HEK293T (cell line): ENCODE measurements around the gene SERPINI1.

Experiments
- ARNT ChIP-seq: fragments of 450-650 bp; IDR thresholded peaks from 2 replicates; pipeline ENCODE4 v1.6.1; 2017; ENCODE audit warnings: mild to moderate bottlenecking
- BHLHE40 ChIP-seq: fragments of 450-650 bp; IDR thresholded peaks from 2 replicates; pipeline ENCODE4 v1.6.1; 2016; ENCODE audit warnings: mild to moderate bottlenecking, moderate library complexity, borderline replicate concordance
- ELF4 ChIP-seq: fragments of 450-650 bp; IDR thresholded peaks from 2 replicates; pipeline ENCODE4 v1.6.1; 2017; ENCODE audit warnings: antibody characterized with exemption
- FOXA1 ChIP-seq: fragments of 450-650 bp; IDR thresholded peaks from 2 replicates; pipeline ENCODE4 v1.6.1; 2016; ENCODE audit warnings: mild to moderate bottlenecking
- FOXM1 ChIP-seq: fragments of 450-650 bp; IDR thresholded peaks from 2 replicates; pipeline ENCODE4 v1.6.1; 2017; ENCODE audit warnings: mild to moderate bottlenecking, borderline replicate concordance
- L3MBTL2 ChIP-seq: fragments of 450-650 bp; conservative IDR thresholded peaks from 2 replicates; pipeline ENCODE4 v1.6.1; 2016; ENCODE audit warnings: mild to moderate bottlenecking
- LEF1 ChIP-seq: fragments of 450-650 bp; IDR thresholded peaks from 2 replicates; pipeline ENCODE4 v1.6.1; 2017; ENCODE audit warnings: mild to moderate bottlenecking, borderline replicate concordance
- NFRKB ChIP-seq: fragments of 450-650 bp; IDR thresholded peaks from 2 replicates; pipeline ENCODE4 v1.6.1; 2016; ENCODE audit warnings: mild to moderate bottlenecking, moderate library complexity
- SP1 ChIP-seq: fragments of 450-650 bp; IDR thresholded peaks from 2 replicates; pipeline ENCODE4 v1.6.1; 2017
- SUZ12 ChIP-seq: fragments of 450-650 bp; IDR thresholded peaks from 2 replicates; pipeline ENCODE4 v1.6.1; 2016; ENCODE audit warnings: mild to moderate bottlenecking
- TARDBP ChIP-seq: fragments of 450-650 bp; IDR thresholded peaks from 2 replicates; pipeline ENCODE4 v1.6.1; 2016

DNA sequence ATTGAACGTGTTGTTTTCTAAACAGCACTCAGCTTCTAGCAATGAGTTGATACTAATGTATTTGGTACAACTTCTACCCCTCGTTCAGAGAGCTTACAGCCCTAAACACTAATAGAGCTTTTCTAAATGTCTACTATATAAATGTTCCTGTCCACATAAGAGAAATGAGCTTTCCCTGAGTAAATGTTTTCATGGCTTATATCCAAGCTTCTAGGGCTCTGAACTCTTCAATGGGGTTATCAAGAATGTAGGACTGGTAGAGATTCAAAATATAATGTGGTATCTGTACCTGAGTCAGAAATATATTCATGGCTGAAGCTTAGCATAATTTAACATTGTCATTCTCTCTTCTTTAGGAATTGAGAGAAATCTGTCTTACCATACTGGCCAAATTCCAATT lies 73.4 kb downstream of the SERPINI1 start:
- TF ChIP-seq SUZ12 (no peak), FOXM1 (no peak), FOXA1 (no peak), BHLHE40 (no peak), SP1 (no peak), L3MBTL2 (no peak), ARNT (no peak), ELF4 (no peak), NFRKB (no peak), LEF1 (no peak), TARDBP (no peak)
